Skin of body (tissue), 2 donors: ENCODE results near the gene WDHD1. TPM values are rescaled to one million over a fixed set of nuclear protein-coding genes. Genes with fewer than 3 reads are reported as not detected.
"Not testable (repeated sequence)": the region's sequence is repeated elsewhere in the genome, so short reads cannot be mapped to it uniquely, and the experiment has no call there.

Source experiments
- DNase-seq: peaks from one replicate; lab custom pipeline; 2025; lab: John Stamatoyannopoulos, UW
- total RNA-seq: library from RNA; depleted of rRNA; stranded (reverse); fragments of >200 nt; gene quantifications from one replicate; pipeline ENCODE4 v1.2.3, GENCODE V29; 2014

Gene WDHD1
- total RNA-seq, 1 donor from 2014 or later = 10.3 TPM

- DNase-seq = no peak
These were observed 22.1 kb upstream of the WDHD1 start for GRCh38 chr14:55048900-55049436.

GRCh38 chr14:55047301-55048053 is 20.6 kb upstream of the WDHD1 start:
- DNase-seq = no peak

GRCh38 chr14:55045087-55045486 is 18.2 kb upstream of the WDHD1 start:
- no peak for DNase-seq

GRCh38 chr14:55043528-55043927 is 16.6 kb upstream of the WDHD1 start:
- DNase-seq = no peak

GRCh38 chr14:55038708-55039107 is 11.8 kb upstream of the WDHD1 start:
- no peak for DNase-seq

GRCh38 chr14:55037995-55038394 is 11.1 kb upstream of the WDHD1 start:
- not testable (repeated sequence) for DNase-seq

- DNase-seq = no peak
These were observed 4.3 kb upstream of the WDHD1 start for GRCh38 chr14:55031190-55031589.

- DNase-seq = no peak
These were observed 1.6 kb upstream of the WDHD1 start for GRCh38 chr14:55028476-55028875.

- no peak for DNase-seq
These were observed 1.2 kb upstream of the WDHD1 start for GRCh38 chr14:55028066-55028465.

GRCh38 chr14:55026441-55026792 is 482 bp downstream of the WDHD1 start:
- no peak for DNase-seq

- no peak for DNase-seq
These were observed 951 bp downstream of the WDHD1 start for GRCh38 chr14:55025948-55026347.

- not testable (repeated sequence) for DNase-seq
These were observed 2.5 kb downstream of the WDHD1 start for GRCh38 chr14:55024365-55024764.

GRCh38 chr14:55019968-55020554 is 6.8 kb downstream of the WDHD1 start:
- no peak for DNase-seq

- no peak for DNase-seq
These were observed 11.9 kb downstream of the WDHD1 start for GRCh38 chr14:55015006-55015405.

- no peak for DNase-seq
These were observed 21.8 kb downstream of the WDHD1 start for GRCh38 chr14:55005071-55005470.

- DNase-seq = no peak
These were observed 26.5 kb downstream of the WDHD1 start for GRCh38 chr14:55000381-55000780.

GRCh38 chr14:54985156-54985555 is 41.7 kb downstream of the WDHD1 start:
- DNase-seq = no peak

- DNase-seq = no peak
These were observed 45.2 kb downstream of the WDHD1 start for GRCh38 chr14:54981698-54982097.

GRCh38 chr14:54979039-54979438 is 47.9 kb downstream of the WDHD1 start:
- DNase-seq = no peak

- DNase-seq = no peak
These were observed 50.6 kb downstream of the WDHD1 start for GRCh38 chr14:54976316-54976715.

GRCh38 chr14:54975856-54976255 is 51.0 kb downstream of the WDHD1 start:
- DNase-seq = no peak

GRCh38 chr14:54974788-54975414 is 52.0 kb downstream of the WDHD1 start:
- DNase-seq = no peak

GRCh38 chr14:54967496-54967895 is 59.4 kb downstream of the WDHD1 start:
- no peak for DNase-seq
